K562 (cell line): ENCODE data around the gene TLNRD1.

Experiments
- ETS2 ChIP-seq: IDR thresholded peaks from 2 replicates; pipeline ENCODE4 v1.6.1; 2016; ENCODE audit warnings: borderline replicate concordance, missing genetic modification characterization, mild to moderate bottlenecking, moderate library complexity, missing compliant biosample characterization; ENCODE audit not compliant: poor library complexity, severe bottlenecking
- MTA3 ChIP-seq: fragments of 450-650 bp; formaldehyde crosslinking; IDR thresholded peaks from 2 replicates; pipeline ENCODE4 v1.6.1; 2017; ENCODE audit warnings: mild to moderate bottlenecking, borderline replicate concordance
- TF ChIP-seq, protein P1 (sequence below), 3 experiments: IDR thresholded peaks in 2 of 3; conservative IDR thresholded peaks in 1 of 3; 2 replicates each; pipeline ENCODE4 v1.5.1; 2011 to 2012; ENCODE audit warnings: low read length in 3 of 3, mild to moderate bottlenecking in 3 of 3, control low read depth in 2 of 3, improper control_type of control experiment in 1 of 3, inconsistent platforms in 1 of 3, low read depth in 1 of 3, mixed read lengths in 1 of 3, moderate library complexity in 1 of 3; ENCODE audit not compliant: insufficient read depth in 2 of 3

DNA sequence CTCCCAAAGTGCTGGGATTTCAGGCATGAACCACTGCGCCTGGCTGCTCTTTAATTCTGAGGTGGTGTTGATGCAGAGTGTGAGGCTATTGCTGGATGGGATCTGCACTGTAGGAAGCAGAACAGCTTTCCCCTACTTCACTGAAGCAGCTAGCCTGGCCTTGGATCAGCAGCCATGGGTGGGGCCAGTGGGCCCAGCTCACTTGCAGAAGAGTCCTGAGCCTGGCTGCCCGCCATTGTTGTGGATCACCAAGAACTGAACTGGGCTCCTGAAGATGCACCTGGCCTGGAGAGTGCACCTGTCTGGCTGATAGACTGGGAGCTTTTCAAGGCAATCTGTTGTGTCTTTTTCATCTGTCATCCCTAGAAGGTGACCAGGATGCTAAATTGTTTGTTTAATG, 11.9 kb downstream of the TLNRD1 start:
- TF ChIP-seq, protein P1, sequence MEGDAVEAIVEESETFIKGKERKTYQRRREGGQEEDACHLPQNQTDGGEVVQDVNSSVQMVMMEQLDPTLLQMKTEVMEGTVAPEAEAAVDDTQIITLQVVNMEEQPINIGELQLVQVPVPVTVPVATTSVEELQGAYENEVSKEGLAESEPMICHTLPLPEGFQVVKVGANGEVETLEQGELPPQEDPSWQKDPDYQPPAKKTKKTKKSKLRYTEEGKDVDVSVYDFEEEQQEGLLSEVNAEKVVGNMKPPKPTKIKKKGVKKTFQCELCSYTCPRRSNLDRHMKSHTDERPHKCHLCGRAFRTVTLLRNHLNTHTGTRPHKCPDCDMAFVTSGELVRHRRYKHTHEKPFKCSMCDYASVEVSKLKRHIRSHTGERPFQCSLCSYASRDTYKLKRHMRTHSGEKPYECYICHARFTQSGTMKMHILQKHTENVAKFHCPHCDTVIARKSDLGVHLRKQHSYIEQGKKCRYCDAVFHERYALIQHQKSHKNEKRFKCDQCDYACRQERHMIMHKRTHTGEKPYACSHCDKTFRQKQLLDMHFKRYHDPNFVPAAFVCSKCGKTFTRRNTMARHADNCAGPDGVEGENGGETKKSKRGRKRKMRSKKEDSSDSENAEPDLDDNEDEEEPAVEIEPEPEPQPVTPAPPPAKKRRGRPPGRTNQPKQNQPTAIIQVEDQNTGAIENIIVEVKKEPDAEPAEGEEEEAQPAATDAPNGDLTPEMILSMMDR (IDR thresholded peaks at IDR 0.05 in 2 of 3, conservative IDR thresholded peaks at IDR 0.05 in 1 of 3; ENCODE audit: insufficient read depth in 2 of 3, low read depth in 1 of 3, low read length in 3 of 3): no peak
- TF ChIP-seq ETS2 (tag) (no peak), MTA3 (no peak)
